Stimulated activated CD4-positive, alpha-beta T cell treated with anti-CD3 and anti-CD28 coated beads, TNF-alpha, amount 100 ng/mL, for 1 hour (primary cell): ENCODE measurements around the gene SMIM10L1.

Source experiments
- DNase-seq, 3 donors: peaks; one replicate each; pipeline ENCODE4 v3.0.0-alpha.2; 2020; ENCODE audit warnings: low read depth in 3 of 3, low spot score in 1 of 3

The SMIM10L1 gene

GRCh38 chr12:11183011-11183410, 12.0 kb downstream of the SMIM10L1 start:
- no peak for DNase-seq

GRCh38 chr12:11186837-11187236, 15.8 kb downstream of the SMIM10L1 start, which contains the start of gene TAS2R42:
TAS2R42 (minus strand) TSS chr12:11186937; CDS start chr12:11186937, 0 bp downstream.
- no peak for DNase-seq

- no peak for DNase-seq
Observed at GRCh38 chr12:11202811-11203210, 31.8 kb downstream of the SMIM10L1 start.

- DNase-seq: no peak
Observed at GRCh38 chr12:11204173-11204572, 33.2 kb downstream of the SMIM10L1 start.

GRCh38 chr12:11209113-11209512, 38.1 kb downstream of the SMIM10L1 start:
- DNase-seq: no peak
